ENCODE data around the gene KIRREL1. TPM values are rescaled to one million over a fixed set of nuclear protein-coding genes. Genes with fewer than 3 reads are reported as not detected.
A peak's percentile ranks its signal among the peaks of the same experiment; 100 is the strongest.

KIRREL1 gene
- total RNA-seq, 1 donor from 2014 or later: 166 TPM

DNA sequence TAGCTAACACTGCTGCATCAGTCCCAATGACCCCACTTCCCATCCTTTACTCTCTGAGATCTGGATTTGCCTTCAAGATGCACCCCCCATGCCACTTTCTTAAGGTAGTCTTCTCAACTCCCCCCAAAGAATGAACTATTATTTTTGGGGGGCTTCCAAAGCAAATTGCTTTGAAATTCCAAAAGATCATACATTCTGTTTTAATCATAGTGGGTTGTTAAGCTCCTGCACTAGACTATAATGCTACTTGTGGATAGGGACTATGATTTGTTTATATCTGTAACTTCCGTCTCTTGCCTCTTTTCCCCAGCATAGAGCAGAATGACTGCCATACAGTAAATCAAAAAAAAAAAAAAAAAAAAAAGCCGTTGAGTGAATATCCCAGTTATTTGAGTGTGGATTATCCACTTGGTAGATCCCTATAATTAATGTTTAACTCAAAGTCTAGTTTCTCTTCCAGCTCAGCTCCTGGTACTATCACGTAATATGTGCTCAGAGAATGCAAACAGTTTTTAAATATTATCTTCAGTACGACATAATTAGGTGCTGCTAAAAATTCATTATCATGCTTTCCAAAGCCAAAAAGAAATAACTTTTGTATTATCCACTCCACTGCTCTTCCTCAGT lies 26.9 kb downstream of the KIRREL1 start:
- TF ChIP-seq, protein P1, sequence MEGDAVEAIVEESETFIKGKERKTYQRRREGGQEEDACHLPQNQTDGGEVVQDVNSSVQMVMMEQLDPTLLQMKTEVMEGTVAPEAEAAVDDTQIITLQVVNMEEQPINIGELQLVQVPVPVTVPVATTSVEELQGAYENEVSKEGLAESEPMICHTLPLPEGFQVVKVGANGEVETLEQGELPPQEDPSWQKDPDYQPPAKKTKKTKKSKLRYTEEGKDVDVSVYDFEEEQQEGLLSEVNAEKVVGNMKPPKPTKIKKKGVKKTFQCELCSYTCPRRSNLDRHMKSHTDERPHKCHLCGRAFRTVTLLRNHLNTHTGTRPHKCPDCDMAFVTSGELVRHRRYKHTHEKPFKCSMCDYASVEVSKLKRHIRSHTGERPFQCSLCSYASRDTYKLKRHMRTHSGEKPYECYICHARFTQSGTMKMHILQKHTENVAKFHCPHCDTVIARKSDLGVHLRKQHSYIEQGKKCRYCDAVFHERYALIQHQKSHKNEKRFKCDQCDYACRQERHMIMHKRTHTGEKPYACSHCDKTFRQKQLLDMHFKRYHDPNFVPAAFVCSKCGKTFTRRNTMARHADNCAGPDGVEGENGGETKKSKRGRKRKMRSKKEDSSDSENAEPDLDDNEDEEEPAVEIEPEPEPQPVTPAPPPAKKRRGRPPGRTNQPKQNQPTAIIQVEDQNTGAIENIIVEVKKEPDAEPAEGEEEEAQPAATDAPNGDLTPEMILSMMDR (IDR thresholded peaks at IDR 0.05): no peak
- Mint-ChIP-seq H3K36me3 (ENCODE audit: low read depth) (peaks cover 3% of the 10 kb centered on the region), H3K9me3 (ENCODE audit: low read depth) (no peaks in the 10 kb centered on the region), H3K4me1 (ENCODE audit: low read depth) (peaks cover 98% of the 10 kb centered on the region), H3K27ac (ENCODE audit: unreplicated experiment) (peak overlapping the region; percentile 98), H3K4me3 (ENCODE audit: unreplicated experiment) (peak overlapping the region; percentile 63), H3K27me3 (ENCODE audit: low read depth) (no peaks in the 10 kb centered on the region)
- DNase-seq (ENCODE audit: low spot score): no peak

GRCh38 chr1:158020886-158021620 lies 27.6 kb downstream of the KIRREL1 start:
- Mint-ChIP-seq H3K4me1 (ENCODE audit: low read depth) (peaks cover 98% of the 10 kb centered on the region), H3K27me3 (ENCODE audit: low read depth) (no peaks in the 10 kb centered on the region), H3K27ac (ENCODE audit: unreplicated experiment) (peak overlapping the region; percentile 98), H3K4me3 (ENCODE audit: unreplicated experiment) (peak overlapping the region; percentile 63), H3K36me3 (ENCODE audit: low read depth) (peaks cover 3% of the 10 kb centered on the region), H3K9me3 (ENCODE audit: low read depth) (no peaks in the 10 kb centered on the region)
- TF ChIP-seq, protein P1 (IDR thresholded peaks at IDR 0.05): no peak
- DNase-seq (ENCODE audit: low spot score): no peak

DNA sequence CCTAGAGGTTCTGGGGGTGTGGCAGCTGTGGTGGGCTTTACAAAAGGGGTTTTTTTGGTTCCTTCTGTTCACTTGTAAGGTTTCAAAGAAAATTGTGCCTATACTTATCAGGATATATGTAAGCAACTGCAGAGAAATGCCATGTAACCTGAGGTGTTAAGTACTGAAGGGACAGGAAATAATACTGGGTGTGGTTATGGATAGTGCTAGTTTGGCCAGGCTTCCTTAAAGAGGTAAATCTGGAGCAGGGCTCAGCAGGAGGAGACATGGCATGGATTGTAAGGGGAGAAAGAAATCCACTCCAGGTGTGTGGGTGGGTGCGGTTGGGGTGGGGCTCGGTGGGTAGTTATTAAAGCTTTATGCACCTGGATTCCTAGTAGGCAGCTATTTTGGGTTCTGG lies 28.3 kb downstream of the KIRREL1 start:
- DNase-seq (ENCODE audit: low spot score): no peak
- Mint-ChIP-seq H3K4me3 (ENCODE audit: unreplicated experiment) (no peak overlapping the region), H3K36me3 (ENCODE audit: low read depth) (peaks cover 3% of the 10 kb centered on the region), H3K9me3 (ENCODE audit: low read depth) (no peaks in the 10 kb centered on the region), H3K27me3 (ENCODE audit: low read depth) (no peaks in the 10 kb centered on the region), H3K27ac (ENCODE audit: unreplicated experiment) (peak overlapping the region; percentile 98), H3K4me1 (ENCODE audit: low read depth) (peaks cover 98% of the 10 kb centered on the region)
- TF ChIP-seq, protein P1 (IDR thresholded peaks at IDR 0.05): no peak

DNA sequence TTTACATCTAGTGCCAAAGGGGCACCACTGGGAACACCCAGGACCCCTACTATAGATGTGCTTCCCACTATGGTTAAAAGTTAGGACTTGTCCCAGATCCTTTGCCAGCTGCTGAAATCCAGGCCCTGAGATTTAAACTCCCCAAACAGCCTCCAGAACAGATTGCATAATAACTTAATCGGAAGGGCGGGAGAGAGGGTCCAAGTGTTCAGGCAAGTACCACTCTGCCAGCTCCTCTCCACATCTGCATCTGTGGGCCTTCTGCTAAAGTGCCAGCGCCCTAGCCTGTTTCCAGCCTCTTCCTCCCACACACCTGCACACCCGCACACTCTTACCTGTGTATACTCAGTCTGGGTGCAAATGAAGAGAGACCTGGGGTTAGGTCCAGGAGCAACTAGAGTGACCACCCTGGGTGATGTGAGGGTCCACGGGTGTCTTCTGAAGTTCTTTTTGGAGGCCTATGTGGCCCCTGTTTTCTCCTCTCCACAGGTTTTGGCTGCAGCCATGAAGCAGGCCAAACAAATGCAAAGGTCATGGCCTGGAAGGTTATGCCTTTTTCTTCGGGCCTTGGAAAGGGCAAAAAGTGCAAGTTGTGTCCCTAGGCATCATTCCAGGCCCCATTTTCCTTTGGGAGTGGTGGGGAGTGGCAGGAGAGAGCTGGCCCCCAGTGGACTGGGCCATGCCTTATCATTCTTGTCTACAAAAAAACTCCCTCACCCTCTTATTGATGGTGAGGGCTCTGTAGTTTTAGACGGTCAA lies 29.3 kb downstream of the KIRREL1 start:
- Mint-ChIP-seq H3K9me3 (ENCODE audit: low read depth) (no peaks in the 10 kb centered on the region), H3K4me1 (ENCODE audit: low read depth) (peaks cover 93% of the 10 kb centered on the region), H3K36me3 (ENCODE audit: low read depth) (no peaks in the 10 kb centered on the region), H3K27me3 (ENCODE audit: low read depth) (no peaks in the 10 kb centered on the region), H3K27ac (ENCODE audit: unreplicated experiment) (peak overlapping the region; percentile 98), H3K4me3 (ENCODE audit: unreplicated experiment) (no peak overlapping the region)
- DNase-seq (ENCODE audit: low spot score): no peak
- TF ChIP-seq, protein P1 (IDR thresholded peaks at IDR 0.05): no peak

GRCh38 chr1:158024737-158025136 lies 31.3 kb downstream of the KIRREL1 start:
- Mint-ChIP-seq H3K27ac (ENCODE audit: unreplicated experiment) (peak overlapping the region; percentile 96), H3K9me3 (ENCODE audit: low read depth) (no peaks in the 10 kb centered on the region), H3K36me3 (ENCODE audit: low read depth) (no peaks in the 10 kb centered on the region), H3K4me1 (ENCODE audit: low read depth) (peaks cover 82% of the 10 kb centered on the region), H3K27me3 (ENCODE audit: low read depth) (no peaks in the 10 kb centered on the region), H3K4me3 (ENCODE audit: unreplicated experiment) (peak overlapping the region; percentile 16)
- TF ChIP-seq, protein P1 (IDR thresholded peaks at IDR 0.05): no peak
- DNase-seq (ENCODE audit: low spot score): no peak
